ENCODE data around the gene KIAA2012. TPM values are rescaled to one million over a fixed set of nuclear protein-coding genes. Genes with fewer than 3 reads are reported as not detected.
"Not testable (repeated sequence)": the region's sequence is repeated elsewhere in the genome, so short reads cannot be mapped to it uniquely, and the experiment has no call there.

Gene KIAA2012
- total RNA-seq, 2 donors from 2014 or later: not detected

DNA sequence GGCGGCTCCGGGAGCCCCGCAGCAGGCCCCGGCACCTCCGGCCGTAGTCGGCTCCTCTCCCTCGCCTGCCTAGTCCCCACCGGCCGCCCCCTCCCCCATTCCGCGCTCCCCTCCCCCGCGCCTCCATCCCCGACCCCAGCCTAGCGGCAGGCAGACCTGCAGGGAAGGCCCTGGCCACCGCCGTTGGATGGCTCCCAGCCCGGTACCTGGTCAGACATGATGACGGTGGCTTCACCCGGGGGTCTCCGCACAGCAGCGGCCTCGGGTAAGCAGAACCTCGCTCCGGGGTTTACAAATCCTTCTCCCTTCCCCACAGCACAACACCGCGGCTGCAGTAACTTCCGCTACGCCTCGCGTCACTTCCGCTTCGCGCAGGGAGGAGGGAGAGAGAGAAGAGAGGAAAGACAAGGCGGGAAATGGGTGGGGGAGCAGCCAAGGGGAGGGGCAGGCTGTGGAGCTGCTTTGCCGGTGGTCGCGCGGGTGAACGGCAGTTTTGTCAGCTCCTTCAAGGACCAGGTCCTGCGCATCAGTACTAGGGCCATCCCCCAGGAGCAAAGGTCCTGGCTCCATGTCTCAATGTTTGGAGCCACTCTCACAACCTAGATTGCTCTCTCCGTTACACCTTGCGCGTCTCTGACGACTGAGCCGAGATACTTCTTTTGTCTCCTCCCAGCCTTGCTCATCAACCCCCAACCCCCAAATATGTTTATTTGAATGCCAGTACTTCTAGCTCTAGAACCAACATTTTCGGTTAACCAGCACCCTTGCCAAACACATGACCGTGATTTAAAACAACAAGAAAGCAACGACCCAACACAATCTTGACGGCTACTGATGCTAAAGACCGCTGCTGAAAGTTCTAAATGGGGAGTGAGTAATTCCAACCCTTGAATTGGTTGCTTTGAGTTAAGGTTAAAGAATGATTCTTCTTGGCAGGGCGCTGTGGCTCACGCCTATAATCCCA, 165.5 kb downstream of the KIAA2012 start, which contains the start of gene SUMO1:
Gene SUMO1 (minus strand): TSS at position 364 of the 964 bp plus-strand sequence. CDS start 146 bp downstream, at position 218.
- DNase-seq (peak; percentile 77 to 82 (median 80)), ATAC-seq (peak; percentile 93)
- peak within 1 kb of the TSS; percentile 93 for H3K27ac Mint-ChIP-seq
- peaks cover 2% of the 10 kb centered on the region for H3K36me3 Mint-ChIP-seq (ENCODE audit: low read depth)
- H3K27me3 Mint-ChIP-seq: no peaks in the 10 kb centered on the region
- H3K4me1 Mint-ChIP-seq: peaks cover 25% of the 10 kb centered on the region
- peak within 1 kb of the TSS; percentile 98 for H3K4me3 Mint-ChIP-seq
- H3K9me3 ChIP-seq (ENCODE audit: control insufficient read depth, low read length, poor library complexity, severe bottlenecking): no peaks in the 10 kb centered on the region

GRCh38 chr2:202247710-202248109, 174.7 kb downstream of the KIAA2012 start:
- H3K36me3 Mint-ChIP-seq (ENCODE audit: low read depth); H3K27me3 Mint-ChIP-seq; H3K9me3 ChIP-seq (ENCODE audit: control insufficient read depth, low read length, poor library complexity, severe bottlenecking); ATAC-seq; H3K4me1 Mint-ChIP-seq; DNase-seq; H3K27ac Mint-ChIP-seq; H3K4me3 Mint-ChIP-seq: not testable (repeated sequence)

DNA sequence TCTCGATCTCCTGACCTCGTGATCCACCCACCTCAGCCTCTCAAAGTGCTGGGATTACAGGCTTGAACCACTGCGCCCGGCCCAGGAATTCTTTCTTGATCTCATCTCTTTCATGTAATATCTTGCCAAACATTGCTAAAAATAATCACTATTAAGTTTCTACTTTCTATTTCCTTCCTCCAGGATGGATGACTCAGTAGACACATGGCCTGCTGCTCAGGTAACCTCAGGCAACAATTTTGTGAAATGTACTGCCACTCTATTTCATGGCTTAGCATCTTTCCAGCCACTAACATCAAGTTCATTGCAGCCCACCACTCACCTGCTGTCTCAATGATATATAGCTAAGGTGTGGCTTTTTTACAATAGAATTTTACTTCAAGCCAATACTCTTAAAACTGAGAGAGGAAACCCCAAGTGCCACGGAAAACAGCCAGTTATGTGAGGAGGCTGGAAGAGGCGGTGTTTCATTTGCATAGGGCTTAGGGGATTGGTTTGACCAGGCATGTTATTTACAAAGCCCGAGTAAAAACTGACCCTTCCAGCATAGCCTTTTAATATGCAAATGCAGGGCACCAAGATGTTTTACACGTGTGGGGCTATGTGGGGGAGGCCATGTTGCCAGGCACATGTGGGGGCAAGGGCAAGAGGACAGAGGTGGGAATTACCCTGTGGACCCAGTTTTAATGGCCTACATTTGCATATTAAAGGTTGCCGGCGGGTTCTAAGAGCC, 176.6 kb downstream of the KIAA2012 start:
- DNase-seq (no peak), ATAC-seq (no peak)
- Mint-ChIP-seq H3K36me3 (ENCODE audit: low read depth) (no peaks in the 10 kb centered on the region), H3K27ac (no peak overlapping the region), H3K4me1 (no peaks in the 10 kb centered on the region), H3K27me3 (no peaks in the 10 kb centered on the region), H3K4me3 (no peak overlapping the region)
- H3K9me3 ChIP-seq (ENCODE audit: control insufficient read depth, low read length, poor library complexity, severe bottlenecking): no peaks in the 10 kb centered on the region

- no peaks in the 10 kb centered on the region for H3K27me3 Mint-ChIP-seq
- no peak for DNase-seq
- no peaks in the 10 kb centered on the region for H3K36me3 Mint-ChIP-seq (ENCODE audit: low read depth)
- H3K4me3 Mint-ChIP-seq: no peak overlapping the region
- no peak for ATAC-seq
- no peak overlapping the region for H3K27ac Mint-ChIP-seq
- no peaks in the 10 kb centered on the region for H3K4me1 Mint-ChIP-seq
- H3K9me3 ChIP-seq (ENCODE audit: control insufficient read depth, low read length, poor library complexity, severe bottlenecking): no peaks in the 10 kb centered on the region
Observed at GRCh38 chr2:202251494-202251893, 178.4 kb downstream of the KIAA2012 start.

Other genes starting within 250 kb of the KIAA2012 start
- gene FZD7, start 39.4 kb upstream of the KIAA2012 start, total RNA-seq: under 1 TPM; 0.30 to 0.31 TPM
- gene SUMO1, start 165.3 kb downstream of the KIAA2012 start, total RNA-seq: 10 to 100 TPM; 61.1 to 72.1 TPM
- 100 to 1,000 TPM; 253 to 273 TPM for gene NOP58, start 192.5 kb downstream of the KIAA2012 start, total RNA-seq

Data from T-helper 17 cell (primary cell).